ENCODE measurements around the gene DNAJC18. TPM values are rescaled to one million over a fixed set of nuclear protein-coding genes. Genes with fewer than 3 reads are reported as not detected.
A peak's percentile ranks its signal among the peaks of the same experiment; 100 is the strongest.

The DNAJC18 gene
- total and polyA plus RNA-seq, 2 donors: 4.3 TPM

DNA sequence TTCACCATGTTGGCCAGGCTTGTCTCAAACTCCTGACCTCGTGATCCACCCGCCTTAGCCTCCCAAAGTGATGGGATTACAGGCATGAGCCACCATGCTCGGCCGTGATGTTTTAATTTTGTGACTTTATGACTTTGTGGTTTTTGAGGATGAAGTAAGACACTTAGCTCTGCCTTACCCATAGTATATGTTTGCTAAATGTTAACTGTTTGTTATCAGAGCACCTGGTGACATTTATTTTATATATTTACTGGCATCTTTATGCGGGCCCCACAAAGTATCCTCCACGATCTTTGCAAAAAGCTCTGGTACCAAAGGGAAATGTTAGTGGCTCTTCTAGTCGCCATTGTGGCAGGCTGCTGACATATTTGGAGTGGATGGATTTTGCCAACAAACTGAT is 63.0 kb downstream of the DNAJC18 start:
- Histone ChIP-seq H3K27me3 (ENCODE audit: control insufficient read depth in 2 of 2, insufficient read depth in 1 of 2, low read length in 1 of 2) (no peaks in the 10 kb centered on the region), H3K36me3 (ENCODE audit: control insufficient read depth in 2 of 2, insufficient read depth in 2 of 2, low read length in 1 of 2) (peaks cover 27 to 43% of the 10 kb centered on the region in 2 donors), H3K27ac (ENCODE audit: low read depth in 1 of 2, low read length in 1 of 2) (no peak overlapping the region), H3K4me1 (ENCODE audit: control insufficient read depth in 2 of 2, insufficient read depth in 2 of 2, low read length in 2 of 2) (no peaks in the 10 kb centered on the region), H3K4me3 (ENCODE audit: low read length in 2 of 2) (no peak overlapping the region), H3K9me3 (ENCODE audit: control insufficient read depth in 2 of 2, insufficient read depth in 1 of 2, low read length in 1 of 2) (no peaks in the 10 kb centered on the region)
- no peak for DNase-seq (ENCODE audit: low read depth in 6 of 9, low spot score in 9 of 9)
- 97% methylated on average over 7 of the region's 7 CpGs for WGBS

DNA sequence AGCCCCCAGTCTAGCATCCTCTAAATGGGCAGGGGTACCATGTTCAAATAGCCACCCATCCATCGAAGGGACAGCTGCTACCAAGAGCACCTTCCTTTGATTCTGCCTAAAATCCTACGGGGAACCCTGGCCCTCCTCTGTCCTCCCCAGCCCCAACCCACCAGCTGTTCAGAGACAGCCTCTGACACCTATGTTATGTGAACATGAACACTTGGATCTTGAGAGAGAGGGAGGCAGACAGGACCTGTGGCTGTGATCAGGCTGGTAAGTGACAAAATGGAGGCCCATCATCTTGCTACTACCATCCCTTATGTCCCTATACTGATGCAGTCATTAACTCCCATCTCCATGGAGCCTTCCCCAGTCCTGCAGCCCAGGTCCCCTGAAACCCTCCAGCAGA is 64.4 kb downstream of the DNAJC18 start:
- no peak overlapping the region for H3K27ac ChIP-seq (ENCODE audit: low read depth in 1 of 2, low read length in 1 of 2)
- no peak for DNase-seq (ENCODE audit: low read depth in 6 of 9, low spot score in 9 of 9)

DNA sequence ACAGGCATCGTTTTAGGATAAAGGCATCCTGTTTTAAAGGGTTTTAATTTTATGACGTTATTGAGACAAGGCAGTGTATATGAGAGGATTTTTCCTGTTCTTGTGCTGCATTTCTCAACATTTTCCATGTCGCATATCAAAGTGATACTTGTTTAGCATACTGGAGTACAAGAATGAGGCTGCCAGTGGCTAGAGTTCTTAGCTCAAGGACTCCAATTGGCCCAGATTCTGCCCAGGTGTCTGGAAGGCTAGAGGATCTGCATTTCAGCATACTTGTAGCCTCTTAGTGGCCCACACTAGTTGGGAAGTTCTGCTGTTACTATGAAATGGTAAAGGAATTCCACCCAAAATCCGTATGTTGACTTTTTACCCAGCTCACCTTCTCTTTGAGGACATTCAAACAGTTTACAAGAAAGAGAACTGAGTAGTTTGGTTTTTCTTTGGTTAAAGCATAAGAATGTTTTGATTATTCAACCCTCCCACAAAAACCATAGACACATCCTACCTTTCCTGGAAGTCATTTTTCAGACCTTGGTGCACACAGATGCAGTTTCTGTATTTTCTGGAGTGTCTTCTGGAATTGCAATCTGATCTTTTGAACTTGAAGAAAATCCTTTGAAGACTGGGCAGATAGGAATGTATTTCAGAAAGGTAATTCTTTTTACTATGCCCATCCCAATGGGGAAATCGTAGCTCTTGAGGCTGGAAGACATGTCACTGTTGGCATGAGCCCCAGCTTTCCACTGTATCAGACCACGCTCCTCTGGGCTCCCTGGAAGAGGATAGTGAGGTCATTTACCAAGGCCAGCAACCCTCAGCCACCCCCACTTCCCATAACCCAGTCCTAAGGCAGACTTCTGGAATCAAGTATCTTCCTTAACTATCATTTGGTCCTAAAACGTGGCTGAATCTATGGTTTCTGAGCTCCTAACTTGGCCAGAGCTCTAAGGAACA is 67.6 kb downstream of the DNAJC18 start:
- Histone ChIP-seq H3K27ac (ENCODE audit: low read depth in 1 of 2, low read length in 1 of 2) (peak overlapping the region in 1 of 2 donors; percentile 18), H3K4me1 (ENCODE audit: control insufficient read depth in 2 of 2, insufficient read depth in 2 of 2, low read length in 2 of 2) (no peaks in the 10 kb centered on the region), H3K36me3 (ENCODE audit: control insufficient read depth in 2 of 2, insufficient read depth in 2 of 2, low read length in 1 of 2) (peaks cover 48 to 67% of the 10 kb centered on the region in 2 donors), H3K4me3 (ENCODE audit: low read length in 2 of 2) (no peak overlapping the region), H3K27me3 (ENCODE audit: control insufficient read depth in 2 of 2, insufficient read depth in 1 of 2, low read length in 1 of 2) (no peaks in the 10 kb centered on the region), H3K9me3 (ENCODE audit: control insufficient read depth in 2 of 2, insufficient read depth in 1 of 2, low read length in 1 of 2) (no peaks in the 10 kb centered on the region)
- WGBS: 97% methylated on average over 7 of the region's 7 CpGs
- DNase-seq (ENCODE audit: low read depth in 6 of 9, low spot score in 9 of 9): no peak

More for the DNA sequence above, 64.4 kb downstream of the DNAJC18 start:
- no peaks in the 10 kb centered on the region for H3K9me3 ChIP-seq (ENCODE audit: control insufficient read depth in 2 of 2, insufficient read depth in 1 of 2, low read length in 1 of 2)
- H3K4me3 ChIP-seq (ENCODE audit: low read length in 2 of 2): no peak overlapping the region
- H3K4me1 ChIP-seq (ENCODE audit: control insufficient read depth in 2 of 2, insufficient read depth in 2 of 2, low read length in 2 of 2): no peaks in the 10 kb centered on the region
- no peaks in the 10 kb centered on the region for H3K27me3 ChIP-seq (ENCODE audit: control insufficient read depth in 2 of 2, insufficient read depth in 1 of 2, low read length in 1 of 2)
- peaks cover 39 to 53% of the 10 kb centered on the region in 2 donors for H3K36me3 ChIP-seq (ENCODE audit: control insufficient read depth in 2 of 2, insufficient read depth in 2 of 2, low read length in 1 of 2)
- 100% methylated on average over 2 of the region's 2 CpGs for WGBS

DNA sequence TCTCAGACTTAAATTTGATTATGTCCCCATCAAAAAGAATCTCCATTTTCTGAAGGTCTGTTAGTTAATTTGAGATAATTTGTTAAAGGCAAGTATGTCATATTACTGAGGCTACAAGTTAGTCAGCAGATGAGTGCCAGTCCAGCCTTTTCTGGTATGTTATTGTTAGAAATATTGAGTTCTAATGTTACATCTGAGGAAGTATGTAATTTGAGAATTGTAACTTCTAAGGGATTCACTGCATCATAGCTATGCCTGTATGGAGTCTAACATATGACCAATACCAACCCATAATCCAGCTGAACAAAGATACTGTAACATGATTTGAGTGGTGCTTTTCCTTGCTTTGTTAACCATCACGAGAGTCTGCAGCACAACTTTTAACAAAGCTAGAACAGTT is 70.1 kb downstream of the DNAJC18 start:
- Histone ChIP-seq H3K4me3 (ENCODE audit: low read length in 2 of 2) (no peak overlapping the region), H3K27ac (ENCODE audit: low read depth in 1 of 2, low read length in 1 of 2) (no peak overlapping the region), H3K4me1 (ENCODE audit: control insufficient read depth in 2 of 2, insufficient read depth in 2 of 2, low read length in 2 of 2) (no peaks in the 10 kb centered on the region), H3K27me3 (ENCODE audit: control insufficient read depth in 2 of 2, insufficient read depth in 1 of 2, low read length in 1 of 2) (no peaks in the 10 kb centered on the region), H3K36me3 (ENCODE audit: control insufficient read depth in 2 of 2, insufficient read depth in 2 of 2, low read length in 1 of 2) (peaks cover 64 to 82% of the 10 kb centered on the region in 2 donors), H3K9me3 (ENCODE audit: control insufficient read depth in 2 of 2, insufficient read depth in 1 of 2, low read length in 1 of 2) (no peaks in the 10 kb centered on the region)
- 93% methylated on average over 1 of the region's 1 CpG for WGBS
- DNase-seq (ENCODE audit: low read depth in 6 of 9, low spot score in 9 of 9): no peak

DNA sequence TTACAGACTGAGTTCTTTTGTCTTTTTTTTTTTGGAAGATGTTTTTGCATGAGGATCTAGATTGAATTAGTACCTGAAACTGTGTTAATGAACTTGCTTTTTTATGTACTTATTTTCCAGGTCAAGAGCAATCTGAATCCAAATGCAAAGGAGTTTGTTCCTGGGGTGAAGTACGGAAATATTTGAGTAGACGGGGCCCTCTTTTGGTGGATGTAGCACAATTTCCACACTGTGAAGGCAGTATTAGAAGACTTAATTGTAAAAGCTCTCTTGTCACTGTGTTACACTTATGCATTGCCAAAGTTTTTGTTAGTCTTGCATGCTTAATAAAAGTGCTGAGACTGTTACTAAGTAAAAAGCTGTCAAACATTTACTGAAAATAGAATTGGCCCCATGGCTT is 70.7 kb downstream of the DNAJC18 start:
- Histone ChIP-seq H3K36me3 (ENCODE audit: control insufficient read depth in 2 of 2, insufficient read depth in 2 of 2, low read length in 1 of 2) (peaks cover 64 to 85% of the 10 kb centered on the region in 2 donors), H3K27ac (ENCODE audit: low read depth in 1 of 2, low read length in 1 of 2) (no peak overlapping the region), H3K9me3 (ENCODE audit: control insufficient read depth in 2 of 2, insufficient read depth in 1 of 2, low read length in 1 of 2) (no peaks in the 10 kb centered on the region), H3K4me3 (ENCODE audit: low read length in 2 of 2) (no peak overlapping the region), H3K27me3 (ENCODE audit: control insufficient read depth in 2 of 2, insufficient read depth in 1 of 2, low read length in 1 of 2) (no peaks in the 10 kb centered on the region), H3K4me1 (ENCODE audit: control insufficient read depth in 2 of 2, insufficient read depth in 2 of 2, low read length in 2 of 2) (no peaks in the 10 kb centered on the region)
- WGBS: 93% methylated on average over 2 of the region's 2 CpGs
- peak in 1 of 9 donors; percentile 35 for DNase-seq (ENCODE audit: low read depth in 6 of 9, low spot score in 9 of 9)

DNA sequence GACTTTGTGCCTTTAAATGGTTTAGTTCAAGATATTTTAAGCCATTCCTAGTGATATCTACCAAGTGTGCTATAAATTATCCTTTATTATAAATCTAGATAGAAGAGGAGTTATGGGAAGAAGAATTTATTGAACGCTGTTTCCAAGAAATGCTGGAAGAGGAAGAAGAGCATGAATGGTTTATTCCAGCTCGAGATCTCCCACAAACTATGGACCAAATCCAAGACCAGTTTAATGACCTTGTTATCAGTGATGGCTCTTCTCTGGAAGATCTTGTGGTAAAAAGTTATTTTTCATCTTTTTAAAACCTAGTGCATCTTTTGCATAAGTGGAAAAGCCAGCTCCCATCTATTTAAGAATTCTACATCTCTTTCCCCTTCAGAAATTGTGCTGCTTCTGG is 74.9 kb downstream of the DNAJC18 start:
- over 99% methylated on average over 2 of the region's 2 CpGs for WGBS

DNA sequence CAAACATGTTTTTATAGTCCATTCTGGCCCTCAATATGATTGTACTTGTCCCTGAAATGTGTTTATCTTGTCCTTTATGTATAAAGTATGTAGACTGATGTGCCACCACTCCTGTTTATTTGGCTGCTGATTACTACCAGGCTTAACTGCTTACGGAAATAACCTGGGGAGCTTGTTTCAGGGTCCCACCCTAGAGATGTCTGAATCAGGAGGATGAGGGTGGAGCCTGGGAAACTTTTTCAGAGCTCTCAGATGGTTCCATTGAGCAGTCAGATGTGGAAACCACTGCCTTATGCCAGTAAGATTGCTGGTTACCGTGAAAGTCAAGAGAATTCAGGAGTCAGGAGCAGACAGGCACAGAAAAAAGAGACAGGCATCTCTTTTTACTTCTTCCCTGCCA is 75.4 kb downstream of the DNAJC18 start:
- 99% methylated on average over 2 of the region's 2 CpGs for WGBS
- DNase-seq (ENCODE audit: low read depth in 6 of 9, low spot score in 9 of 9): no peak
- Histone ChIP-seq H3K4me3 (ENCODE audit: low read length in 2 of 2) (no peak overlapping the region), H3K27ac (ENCODE audit: low read depth in 1 of 2, low read length in 1 of 2) (no peak overlapping the region), H3K4me1 (ENCODE audit: control insufficient read depth in 2 of 2, insufficient read depth in 2 of 2, low read length in 2 of 2) (no peaks in the 10 kb centered on the region), H3K27me3 (ENCODE audit: control insufficient read depth in 2 of 2, insufficient read depth in 1 of 2, low read length in 1 of 2) (no peaks in the 10 kb centered on the region), H3K9me3 (ENCODE audit: control insufficient read depth in 2 of 2, insufficient read depth in 1 of 2, low read length in 1 of 2) (no peaks in the 10 kb centered on the region), H3K36me3 (ENCODE audit: control insufficient read depth in 2 of 2, insufficient read depth in 2 of 2, low read length in 1 of 2) (peaks cover 51 to 67% of the 10 kb centered on the region in 2 donors)

More for the DNA sequence above, 74.9 kb downstream of the DNAJC18 start:
- no peak overlapping the region for H3K4me3 ChIP-seq (ENCODE audit: low read length in 2 of 2)
- peaks cover 53 to 71% of the 10 kb centered on the region in 2 donors for H3K36me3 ChIP-seq (ENCODE audit: control insufficient read depth in 2 of 2, insufficient read depth in 2 of 2, low read length in 1 of 2)
- no peak overlapping the region for H3K27ac ChIP-seq (ENCODE audit: low read depth in 1 of 2, low read length in 1 of 2)
- H3K9me3 ChIP-seq (ENCODE audit: control insufficient read depth in 2 of 2, insufficient read depth in 1 of 2, low read length in 1 of 2): no peaks in the 10 kb centered on the region
- no peak for DNase-seq (ENCODE audit: low read depth in 6 of 9, low spot score in 9 of 9)
- no peaks in the 10 kb centered on the region for H3K27me3 ChIP-seq (ENCODE audit: control insufficient read depth in 2 of 2, insufficient read depth in 1 of 2, low read length in 1 of 2)
- no peaks in the 10 kb centered on the region for H3K4me1 ChIP-seq (ENCODE audit: control insufficient read depth in 2 of 2, insufficient read depth in 2 of 2, low read length in 2 of 2)

DNA sequence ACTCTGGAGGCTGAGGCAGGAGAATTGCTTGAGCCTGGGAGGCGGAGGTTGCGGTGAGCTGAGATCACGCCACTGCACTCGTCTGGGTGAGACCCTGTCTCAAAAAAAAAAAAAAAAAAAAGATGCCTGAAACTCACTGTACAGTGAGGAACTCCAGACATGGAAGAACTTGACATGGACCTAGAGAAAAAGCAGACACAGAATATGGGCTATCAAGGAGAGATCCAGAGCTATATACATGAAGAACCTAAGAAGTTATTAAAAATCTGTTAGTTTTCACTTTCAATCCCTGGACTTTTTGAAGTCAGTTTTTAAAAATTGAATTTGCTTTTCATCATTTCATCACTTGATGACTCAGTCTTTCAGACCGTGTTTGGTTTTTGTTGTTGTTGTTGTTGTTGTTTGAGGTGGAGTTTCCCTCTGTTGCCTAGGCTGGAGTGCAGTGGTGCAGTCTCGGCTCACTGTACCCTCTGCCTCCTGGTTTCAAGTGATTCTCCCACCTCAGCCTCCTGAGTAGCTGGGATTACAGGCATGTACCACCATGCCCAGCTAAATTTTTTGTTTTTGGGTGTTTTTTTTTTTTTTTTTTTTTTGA is 77.4 kb downstream of the DNAJC18 start:
- H3K4me1 ChIP-seq (ENCODE audit: control insufficient read depth in 2 of 2, insufficient read depth in 2 of 2, low read length in 2 of 2): no peaks in the 10 kb centered on the region
- no peak for DNase-seq (ENCODE audit: low read depth in 6 of 9, low spot score in 9 of 9)

DNA sequence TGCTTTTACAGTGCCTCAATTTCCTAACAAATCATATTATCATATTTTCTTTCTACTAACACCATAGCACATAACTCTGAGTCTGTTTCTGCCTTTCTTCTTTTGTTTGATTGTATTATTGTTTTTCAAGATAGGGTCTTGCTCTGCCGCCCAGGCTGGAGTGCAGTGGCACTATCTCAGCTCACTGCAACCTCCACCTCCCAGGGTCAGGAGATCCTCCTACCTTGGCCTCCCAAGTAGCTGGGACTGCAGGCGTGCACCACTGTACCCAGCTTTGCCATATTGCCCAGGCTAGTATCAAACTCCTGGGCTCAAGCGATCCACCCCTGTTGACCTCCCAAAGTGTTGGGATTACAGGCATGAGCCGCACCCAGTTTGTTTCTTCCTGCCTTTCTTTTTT is 78.9 kb downstream of the DNAJC18 start:
- H3K27ac ChIP-seq (ENCODE audit: low read depth in 1 of 2, low read length in 1 of 2): no peak overlapping the region
- 98% methylated on average over 4 of the region's 4 CpGs for whole genome bisulfite sequencing

More for the DNA sequence above, 77.4 kb downstream of the DNAJC18 start:
- peaks cover 47 to 63% of the 10 kb centered on the region in 2 donors for H3K36me3 ChIP-seq (ENCODE audit: control insufficient read depth in 2 of 2, insufficient read depth in 2 of 2, low read length in 1 of 2)
- 96% methylated on average over 6 of the region's 6 CpGs for WGBS
- H3K4me3 ChIP-seq (ENCODE audit: low read length in 2 of 2): no peak overlapping the region
- H3K27me3 ChIP-seq (ENCODE audit: control insufficient read depth in 2 of 2, insufficient read depth in 1 of 2, low read length in 1 of 2): no peaks in the 10 kb centered on the region
- no peak overlapping the region for H3K27ac ChIP-seq (ENCODE audit: low read depth in 1 of 2, low read length in 1 of 2)
- H3K9me3 ChIP-seq (ENCODE audit: control insufficient read depth in 2 of 2, insufficient read depth in 1 of 2, low read length in 1 of 2): no peaks in the 10 kb centered on the region

More for the DNA sequence above, 78.9 kb downstream of the DNAJC18 start:
- H3K27me3 ChIP-seq (ENCODE audit: control insufficient read depth in 2 of 2, insufficient read depth in 1 of 2, low read length in 1 of 2): no peaks in the 10 kb centered on the region
- H3K36me3 ChIP-seq (ENCODE audit: control insufficient read depth in 2 of 2, insufficient read depth in 2 of 2, low read length in 1 of 2): peaks cover 32 to 51% of the 10 kb centered on the region in 2 donors
- no peaks in the 10 kb centered on the region for H3K4me1 ChIP-seq (ENCODE audit: control insufficient read depth in 2 of 2, insufficient read depth in 2 of 2, low read length in 2 of 2)
- H3K9me3 ChIP-seq (ENCODE audit: control insufficient read depth in 2 of 2, insufficient read depth in 1 of 2, low read length in 1 of 2): no peaks in the 10 kb centered on the region
- DNase-seq (ENCODE audit: low read depth in 6 of 9, low spot score in 9 of 9): no peak
- no peak overlapping the region for H3K4me3 ChIP-seq (ENCODE audit: low read length in 2 of 2)
